HG03575 (cell line): Measurements from ENCODE around the gene KCNQ1.
"Not testable (repeated sequence)": the region's sequence is repeated elsewhere in the genome, so short reads cannot be mapped to it uniquely, and the experiment has no call there.

Experiments used
- ATAC-seq: cut with Tn5 transposase; IDR thresholded peaks from one replicate; pipeline ENCODE4 v1.9.1; 2021; ENCODE audit not compliant: unreplicated experiment, insufficient number of reproducible peaks, low FRiP score; ENCODE audit errors: extremely low read depth

KCNQ1 gene

DNA sequence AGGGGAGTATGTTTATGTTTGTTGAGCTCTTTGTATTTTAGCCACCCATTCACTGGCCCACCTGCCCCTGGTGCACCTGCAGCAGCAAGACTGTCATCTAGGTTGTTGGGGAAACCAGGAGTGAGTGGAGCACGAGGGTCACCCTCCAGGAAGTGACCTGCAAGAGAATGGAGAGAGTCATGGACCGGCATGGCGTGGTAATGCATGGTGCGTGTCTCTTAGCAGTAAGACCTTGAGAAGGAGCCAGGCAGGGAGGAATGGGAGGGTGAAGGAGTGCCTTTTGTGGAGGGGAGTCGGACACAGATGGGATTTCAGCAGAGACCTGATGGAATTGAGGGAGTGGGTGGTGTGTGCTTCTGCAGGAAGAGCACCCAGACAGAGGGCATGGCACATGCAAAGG, 37.9 kb downstream of the KCNQ1 start:
- no peak for ATAC-seq

- ATAC-seq, result no peak
Measured at GRCh38 chr11:2483426-2483825, 38.6 kb downstream of the KCNQ1 start.

GRCh38 chr11:2484576-2485125, 39.8 kb downstream of the KCNQ1 start:
- no peak for ATAC-seq

DNA sequence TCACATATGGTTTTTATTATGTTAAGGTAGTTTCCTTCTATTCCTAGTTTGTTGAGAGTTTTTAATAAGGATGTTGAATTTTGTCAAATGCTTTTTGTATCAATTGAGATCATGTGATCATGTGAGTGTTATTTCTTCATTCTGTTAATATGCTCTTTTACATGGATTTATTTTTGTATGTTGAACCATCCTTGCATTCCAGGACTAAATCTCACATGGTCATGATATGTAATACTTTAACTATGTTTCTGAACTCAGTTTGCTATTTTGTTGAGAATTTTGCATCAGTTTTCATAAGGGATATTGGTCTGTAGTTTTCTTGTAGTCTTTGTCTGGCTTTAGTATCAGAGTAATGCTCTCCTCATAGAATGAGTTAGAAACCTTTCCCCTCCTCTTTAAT, 43.2 kb downstream of the KCNQ1 start:
- ATAC-seq, result no peak

DNA sequence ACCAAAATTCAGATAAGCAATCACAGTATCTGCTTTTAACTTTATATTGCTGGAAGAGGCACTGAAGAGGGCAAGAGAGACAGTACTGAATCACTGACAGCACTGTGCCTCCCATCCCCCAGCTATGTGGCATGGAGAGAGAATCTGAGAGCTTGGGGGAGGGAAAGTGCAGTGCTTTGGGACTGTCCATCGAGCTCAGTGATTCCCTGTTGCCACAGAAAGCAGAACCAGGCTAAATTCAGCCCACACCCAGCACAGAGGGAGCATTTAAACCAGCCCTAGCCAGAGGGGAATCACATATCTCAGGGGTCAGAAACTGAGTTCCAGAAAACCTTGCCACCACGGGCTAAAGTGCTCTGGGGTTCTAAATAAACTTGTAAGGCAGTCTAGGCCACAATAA, 44.3 kb downstream of the KCNQ1 start:
- no peak for ATAC-seq

GRCh38 chr11:2497951-2498350, 53.1 kb downstream of the KCNQ1 start:
- not testable (repeated sequence) for ATAC-seq

- no peak for ATAC-seq
Measured at GRCh38 chr11:2498750-2499149, 53.9 kb downstream of the KCNQ1 start.

- no peak for ATAC-seq
Measured at GRCh38 chr11:2507212-2507901, 62.5 kb downstream of the KCNQ1 start.

GRCh38 chr11:2507945-2508749, 63.3 kb downstream of the KCNQ1 start:
- no peak for ATAC-seq

GRCh38 chr11:2508793-2509192, 64.0 kb downstream of the KCNQ1 start:
- ATAC-seq, result no peak

- no peak for ATAC-seq
Measured at GRCh38 chr11:2509481-2510001, 64.7 kb downstream of the KCNQ1 start.

DNA sequence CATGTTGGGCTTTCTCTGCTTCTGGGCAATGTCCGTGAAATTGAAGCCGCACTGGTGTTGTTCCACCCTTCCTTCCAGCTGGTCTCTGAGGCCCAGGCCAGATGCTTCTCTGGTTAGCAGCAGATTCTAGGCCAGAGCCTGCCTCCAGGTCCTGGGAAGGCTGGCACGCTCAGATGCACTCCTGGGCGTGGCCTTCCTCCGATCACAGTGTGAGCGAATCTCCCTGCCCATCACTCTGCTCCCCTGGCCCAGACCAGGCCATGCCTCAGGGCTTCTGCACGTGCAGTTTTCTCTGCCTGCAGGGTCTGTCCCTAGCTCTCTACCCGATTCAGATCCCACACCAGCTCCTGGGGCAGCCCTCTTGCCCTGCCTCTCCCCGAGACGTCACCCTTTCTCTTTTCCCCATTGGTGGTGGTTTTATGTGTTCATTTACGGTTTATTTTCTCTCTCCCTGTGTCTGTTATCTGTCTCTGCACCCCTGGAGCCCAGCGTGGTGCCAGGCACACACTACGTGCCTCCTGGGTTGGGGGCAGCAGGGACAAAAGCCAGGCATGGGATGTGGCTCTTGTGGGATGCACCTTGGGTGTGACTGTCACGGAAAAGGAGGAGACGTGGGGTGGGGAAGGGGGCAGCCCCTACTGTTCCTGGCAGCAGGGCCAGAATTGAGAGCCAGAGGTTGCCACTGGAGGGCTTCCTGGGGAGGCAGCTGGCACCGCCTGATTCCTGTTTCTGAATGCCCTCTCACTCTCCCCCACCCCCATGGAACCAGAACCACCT, 66.0 kb downstream of the KCNQ1 start:
- ATAC-seq, result no peak

- ATAC-seq, result no peak
Measured at GRCh38 chr11:2511421-2512369, 66.9 kb downstream of the KCNQ1 start.

DNA sequence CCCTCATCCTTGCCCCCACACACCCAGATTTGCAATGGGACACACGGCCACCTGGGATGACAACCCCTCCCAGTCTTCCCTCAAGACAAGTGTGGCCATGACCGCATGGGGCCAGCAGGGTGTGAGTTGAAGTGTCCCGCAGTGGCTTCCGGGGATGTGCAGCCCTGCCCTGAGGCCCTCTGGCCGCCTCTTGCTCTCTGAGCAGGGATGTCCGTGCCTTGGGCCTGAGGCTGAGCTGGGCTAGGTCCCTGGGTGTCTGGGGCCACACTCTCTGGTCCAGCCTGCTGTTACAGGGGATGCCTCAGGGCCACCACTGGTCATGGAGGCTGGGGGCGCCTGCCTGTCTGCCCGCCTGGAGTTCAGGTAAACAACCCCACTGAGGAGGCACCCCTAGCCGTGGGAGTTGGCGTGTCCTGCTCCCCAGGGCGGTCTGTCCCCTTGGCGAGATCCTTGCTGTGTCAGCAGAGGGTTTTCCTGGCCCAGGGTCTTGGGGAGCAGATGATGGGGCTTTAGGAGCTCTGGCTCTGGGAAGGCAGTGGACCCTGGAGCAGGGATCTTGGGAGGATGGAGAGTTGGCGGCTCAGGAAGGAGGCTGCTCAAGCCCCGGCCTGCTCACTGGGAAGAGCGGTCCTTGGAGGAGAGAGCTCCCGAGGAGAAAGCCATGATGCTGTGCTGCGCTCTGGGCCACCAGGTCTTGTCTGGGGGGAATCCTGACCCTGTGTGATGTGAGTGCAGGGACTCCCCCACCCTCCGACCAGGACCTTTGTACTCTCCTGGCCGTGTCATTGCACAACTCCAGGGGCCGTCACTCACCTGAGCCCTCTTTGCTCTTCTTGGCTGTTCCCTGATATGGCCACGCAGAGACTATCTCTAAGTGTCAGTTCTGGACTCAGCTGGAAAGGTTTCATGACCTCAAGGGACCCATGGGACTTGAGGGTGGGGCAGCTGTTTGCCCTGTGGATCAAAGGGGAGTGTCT, 67.9 kb downstream of the KCNQ1 start:
- ATAC-seq, result no peak

DNA sequence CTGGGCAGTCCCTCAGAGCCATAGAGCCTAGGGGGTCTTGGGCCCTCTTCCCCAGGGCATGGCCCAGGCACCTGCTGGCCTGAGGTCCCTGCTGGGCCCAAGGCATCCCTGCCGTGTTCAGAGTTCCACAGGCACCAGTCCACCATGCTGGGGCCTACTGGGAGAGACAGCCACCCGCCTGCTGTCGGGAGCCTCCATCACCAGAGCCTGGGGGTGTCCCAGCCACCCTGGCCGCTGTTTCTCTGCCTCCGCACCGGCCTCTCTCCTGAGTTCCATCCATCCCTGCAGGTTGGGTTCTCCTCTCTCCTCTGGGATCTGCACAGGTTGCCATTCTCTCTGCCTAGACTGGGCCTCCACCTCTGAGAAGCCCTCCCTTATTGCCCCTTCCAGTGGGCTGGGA, 68.6 kb downstream of the KCNQ1 start:
- no peak for ATAC-seq

- ATAC-seq, result no peak
Measured at GRCh38 chr11:2515401-2516275, 70.8 kb downstream of the KCNQ1 start.
